Skin epidermis (tissue), 12 donors: ENCODE results near the gene CLNS1A.

Experiments used
- H3K27ac ChIP-seq, 21 experiments: fragments of 200-600 bp; sonication (generic) in 11 of 21; one replicate each; pipeline ENCODE4 v1.5.0; 2020; ENCODE audit warnings: mild to moderate bottlenecking in 3 of 21, inconsistent platforms in 2 of 21, moderate library complexity in 2 of 21
- H3K4me3 ChIP-seq, 7 experiments: fragments of 200-600 bp; sonication (generic) in 2 of 7; one replicate each; pipeline ENCODE4 v1.5.0; 2020; ENCODE audit warnings: inconsistent platforms in 2 of 7, mild to moderate bottlenecking in 2 of 7, moderate library complexity in 1 of 7

CLNS1A gene, protein sequence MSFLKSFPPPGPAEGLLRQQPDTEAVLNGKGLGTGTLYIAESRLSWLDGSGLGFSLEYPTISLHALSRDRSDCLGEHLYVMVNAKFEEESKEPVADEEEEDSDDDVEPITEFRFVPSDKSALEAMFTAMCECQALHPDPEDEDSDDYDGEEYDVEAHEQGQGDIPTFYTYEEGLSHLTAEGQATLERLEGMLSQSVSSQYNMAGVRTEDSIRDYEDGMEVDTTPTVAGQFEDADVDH

DNA sequence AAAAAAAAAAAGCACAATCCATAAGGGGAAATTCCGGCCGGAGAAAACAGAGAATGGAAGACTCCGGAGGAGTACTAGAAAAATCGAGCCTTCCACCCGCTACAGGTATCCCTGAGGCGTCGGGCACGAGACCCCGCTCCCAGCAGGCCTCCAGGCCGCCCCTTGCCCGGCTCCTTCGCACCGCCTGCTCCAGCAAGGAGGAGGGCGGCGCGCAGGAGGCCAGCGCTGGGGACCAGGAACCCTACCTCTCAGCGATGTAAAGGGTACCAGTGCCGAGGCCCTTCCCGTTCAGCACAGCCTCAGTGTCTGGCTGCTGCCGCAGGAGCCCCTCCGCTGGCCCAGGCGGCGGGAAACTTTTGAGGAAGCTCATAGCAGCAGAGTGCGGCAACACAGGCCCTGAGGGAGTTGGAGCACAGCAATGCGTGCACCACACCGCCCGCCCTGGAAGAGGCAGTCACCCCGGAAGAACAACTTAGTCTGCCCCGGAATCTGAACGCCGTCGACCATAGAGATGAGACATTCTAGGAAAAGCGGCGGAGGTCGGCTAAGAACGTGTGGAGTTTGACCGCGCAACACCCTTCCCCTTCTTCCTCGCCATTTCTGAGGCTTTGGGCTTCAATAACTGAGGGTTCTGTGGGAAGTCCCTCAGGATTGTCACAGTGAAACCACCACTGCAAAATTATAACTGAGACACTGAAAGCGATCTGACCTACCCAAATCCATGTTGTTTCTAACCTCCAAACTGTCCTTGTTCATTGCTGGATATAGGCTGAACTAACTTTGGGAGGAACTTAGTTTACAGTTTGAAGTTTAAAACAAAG, at the start of gene CLNS1A:
Gene CLNS1A, minus strand, starts transcription at position 450 of the 821 bp plus-strand sequence. Its CDS starts 80 bp downstream, at position 370.
- peak within 1 kb of the TSS in 20 of 21 experiments; percentile 67 to 92 (median 79) for H3K27ac ChIP-seq

GRCh38 chr11:77687088-77687487, 49.5 kb upstream of the CLNS1A start:
- H3K27ac ChIP-seq: no peak overlapping the region
- no peak overlapping the region for H3K4me3 ChIP-seq

More for the DNA sequence above, at the start of gene CLNS1A:
- H3K4me3 ChIP-seq: peak within 1 kb of the TSS; percentile 60 to 98 (median 72)

GRCh38 chr11:77677138-77677537, 39.5 kb upstream of the CLNS1A start:
- Histone ChIP-seq H3K27ac (no peak overlapping the region), H3K4me3 (no peak overlapping the region)

GRCh38 chr11:77672264-77672663, 34.7 kb upstream of the CLNS1A start:
- Histone ChIP-seq H3K27ac (no peak overlapping the region), H3K4me3 (no peak overlapping the region)

DNA sequence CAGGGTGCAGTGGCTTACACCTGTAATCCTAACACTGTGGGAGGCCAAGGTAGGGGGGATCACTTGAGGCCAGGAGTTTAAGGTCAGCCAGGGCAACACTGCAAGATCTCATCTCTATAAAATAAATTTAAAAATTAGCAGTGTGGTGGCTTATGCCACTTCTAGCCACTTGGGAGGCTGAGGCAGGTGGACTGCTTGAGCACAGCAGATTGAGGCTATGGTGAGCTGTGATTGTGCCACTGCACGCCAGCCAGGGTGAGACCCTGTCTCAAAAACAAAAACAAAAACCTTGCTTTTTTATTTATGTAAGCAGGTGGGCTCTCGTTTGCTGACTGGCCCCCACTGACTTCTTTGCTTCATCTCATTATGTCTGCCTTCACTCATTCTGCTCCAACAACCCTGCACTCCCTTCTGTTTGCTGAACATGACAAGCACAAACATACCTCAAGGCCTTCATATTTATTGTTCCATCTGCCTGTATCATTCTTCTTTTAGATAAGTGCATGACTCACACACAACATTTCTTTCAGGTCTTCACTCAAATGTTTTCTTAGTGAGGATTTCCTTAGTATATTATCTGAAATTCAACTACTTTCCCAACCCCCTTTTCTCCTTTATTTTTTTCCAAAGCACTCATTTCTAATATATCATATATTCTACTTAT, 32.4 kb upstream of the CLNS1A start:
- H3K27ac ChIP-seq: no peak overlapping the region
- H3K4me3 ChIP-seq: no peak overlapping the region

DNA sequence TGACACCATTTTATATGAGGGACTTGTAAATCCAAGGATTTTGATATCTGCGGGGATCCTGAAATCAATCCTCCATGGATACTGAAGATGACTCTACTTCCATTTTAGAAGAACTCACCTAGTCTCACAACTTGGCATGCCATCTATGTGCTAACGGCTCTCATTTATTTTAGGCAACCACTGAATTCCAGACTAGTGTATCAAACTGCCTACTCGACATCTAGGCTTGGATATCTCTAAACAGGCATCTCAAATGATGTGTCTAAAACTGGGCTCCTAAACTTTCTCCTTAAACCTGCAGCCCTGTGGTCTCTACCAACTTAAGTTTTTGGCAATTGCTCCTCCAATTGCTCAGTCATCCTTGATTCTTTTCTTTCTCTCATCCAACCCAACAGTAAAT, 31.2 kb upstream of the CLNS1A start:
- Histone ChIP-seq H3K27ac (no peak overlapping the region), H3K4me3 (no peak overlapping the region)

GRCh38 chr11:77665240-77665965, 27.8 kb upstream of the CLNS1A start:
- H3K4me3 ChIP-seq: no peak overlapping the region
- no peak overlapping the region for H3K27ac ChIP-seq

DNA sequence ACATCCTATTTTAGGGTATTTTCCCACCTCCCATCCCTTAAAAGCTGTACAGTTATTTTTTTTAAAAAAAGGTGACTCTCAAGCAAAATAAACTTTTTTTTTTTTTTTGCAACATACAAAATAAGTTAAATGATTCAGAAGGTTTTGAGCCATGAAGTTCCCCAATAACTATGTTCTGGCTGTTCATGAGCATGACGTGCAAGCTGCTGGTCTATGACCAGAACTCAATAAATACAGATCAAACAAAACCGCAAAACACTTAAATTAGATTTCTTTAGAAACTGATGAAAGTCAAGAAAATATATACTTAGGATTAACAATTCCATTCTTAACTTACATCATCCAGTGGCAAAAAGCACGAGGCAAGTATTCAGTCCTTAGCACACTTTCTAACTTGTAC, 24.1 kb upstream of the CLNS1A start:
- no peak overlapping the region for H3K4me3 ChIP-seq

GRCh38 chr11:77660947-77661346, 23.4 kb upstream of the CLNS1A start:
- peak overlapping the region in 1 of 21 experiments; percentile 8 for H3K27ac ChIP-seq

More for the DNA sequence above, 24.1 kb upstream of the CLNS1A start:
- no peak overlapping the region for H3K27ac ChIP-seq

GRCh38 chr11:77658213-77659013, 20.8 kb upstream of the CLNS1A start:
- Histone ChIP-seq H3K4me3 (no peak overlapping the region), H3K27ac (peak overlapping the region in 3 of 21 experiments; percentile 17 to 54 (median 34))

More at GRCh38 chr11:77660947-77661346, 23.4 kb upstream of the CLNS1A start:
- no peak overlapping the region for H3K4me3 ChIP-seq

DNA sequence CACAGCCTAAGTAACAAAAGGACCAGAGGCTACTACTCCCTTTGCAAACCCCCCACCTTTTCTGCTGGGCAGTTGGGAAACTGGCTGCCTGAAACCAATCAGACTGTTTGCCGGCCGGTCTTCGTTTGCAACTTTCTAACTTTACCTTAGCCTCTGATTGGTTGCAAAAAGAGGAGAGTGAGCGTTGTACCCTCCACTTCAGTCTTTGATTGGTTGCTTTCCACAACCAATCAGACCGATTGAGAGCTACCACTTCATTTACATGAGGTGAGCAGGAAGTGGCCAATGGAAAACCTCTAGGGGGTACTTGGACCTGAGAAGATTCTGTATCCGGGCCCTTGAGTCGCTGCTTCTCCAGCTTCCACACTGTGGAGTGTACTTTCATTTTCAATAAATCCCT, 18.8 kb upstream of the CLNS1A start:
- H3K4me3 ChIP-seq: no peak overlapping the region
- H3K27ac ChIP-seq: no peak overlapping the region

- no peak overlapping the region for H3K27ac ChIP-seq
- no peak overlapping the region for H3K4me3 ChIP-seq
Measured at GRCh38 chr11:77654770-77655434, 17.3 kb upstream of the CLNS1A start.

GRCh38 chr11:77650123-77650522, 12.5 kb upstream of the CLNS1A start:
- no peak overlapping the region for H3K27ac ChIP-seq
- H3K4me3 ChIP-seq: no peak overlapping the region

DNA sequence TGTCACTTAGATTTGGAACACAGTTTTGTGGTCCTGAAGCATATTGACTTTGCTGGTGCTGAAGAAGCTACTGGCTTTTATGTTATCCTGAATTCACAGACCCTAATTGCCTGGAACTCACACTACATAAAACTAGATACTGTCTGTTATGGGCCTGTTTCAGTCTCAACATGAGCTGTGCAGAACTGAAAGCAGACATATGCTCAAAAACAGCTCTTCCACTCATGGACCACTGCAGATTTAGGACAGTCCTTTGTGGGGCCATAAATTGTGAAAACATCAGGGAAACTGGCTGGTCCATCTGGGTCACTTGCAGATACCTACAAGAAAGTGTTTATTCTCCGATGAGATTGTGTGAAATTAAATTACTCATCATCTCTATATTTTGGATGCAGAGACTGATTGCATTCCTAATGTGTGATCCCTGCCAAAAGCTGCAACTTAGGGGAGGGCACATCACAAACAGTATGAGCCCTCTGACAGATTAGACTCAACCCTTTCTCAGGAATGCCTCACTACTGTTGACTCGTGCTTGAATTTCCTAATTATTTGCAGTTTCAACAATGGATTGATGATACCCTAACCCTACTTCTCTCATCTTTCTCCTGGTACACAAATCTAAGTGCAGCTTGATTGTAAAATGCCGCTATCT, 10.2 kb upstream of the CLNS1A start:
- Histone ChIP-seq H3K27ac (no peak overlapping the region), H3K4me3 (no peak overlapping the region)

DNA sequence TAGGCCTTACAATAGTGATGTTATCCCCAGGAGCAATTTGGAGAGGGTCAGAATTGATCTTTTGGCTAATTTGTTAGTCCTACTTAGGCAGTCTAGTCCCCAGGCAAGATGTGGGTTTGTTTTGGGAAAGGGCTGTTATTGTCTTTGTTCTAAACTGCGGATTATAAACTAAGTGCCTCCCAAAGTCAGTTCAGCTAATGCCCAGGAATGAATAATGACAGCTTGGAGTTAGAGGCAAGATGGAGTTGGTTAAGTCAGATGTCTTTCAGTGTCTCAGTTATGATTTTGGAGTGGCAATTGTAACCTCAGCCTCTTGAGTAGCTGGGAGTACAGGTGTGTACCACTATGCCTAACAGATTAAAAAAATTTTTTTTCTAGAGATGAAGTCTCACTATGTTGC, 7.3 kb upstream of the CLNS1A start:
- no peak overlapping the region for H3K4me3 ChIP-seq

GRCh38 chr11:77642228-77642627, 4.6 kb upstream of the CLNS1A start:
- no peak overlapping the region for H3K27ac ChIP-seq

More for the DNA sequence above, 7.3 kb upstream of the CLNS1A start:
- no peak overlapping the region for H3K27ac ChIP-seq

GRCh38 chr11:77636731-77637344, 756 bp downstream of the CLNS1A start:
- Histone ChIP-seq H3K4me3 (peak overlapping the region; percentile 60 to 98 (median 72)), H3K27ac (peak overlapping the region in 20 of 21 experiments; percentile 67 to 92 (median 79))

More at GRCh38 chr11:77642228-77642627, 4.6 kb upstream of the CLNS1A start:
- no peak overlapping the region for H3K4me3 ChIP-seq
